T47D (cell line): ENCODE data around the gene KRT35.

Experiments
- DNase-seq, 2 experiments: peaks; one replicate each; pipeline versions ENCODE4 v3.0.0 to v3.0.0-alpha.2; 2011 to 2012; ENCODE audit warnings: low read depth in 1 of 2, low spot score in 1 of 2
- JUND ChIP-seq: IDR thresholded peaks from 2 replicates; pipeline ENCODE4 v1.6.1; 2012; ENCODE audit warnings: low read depth
- in situ Hi-C: cut with HindIII; loops from 2 replicates; pipeline ENCODE4 v1.10.0; 2016; ENCODE audit warnings: low sequenced_read_pairs, low pct_unique_long_range_greater_than_20kb

The KRT35 gene

DNA sequence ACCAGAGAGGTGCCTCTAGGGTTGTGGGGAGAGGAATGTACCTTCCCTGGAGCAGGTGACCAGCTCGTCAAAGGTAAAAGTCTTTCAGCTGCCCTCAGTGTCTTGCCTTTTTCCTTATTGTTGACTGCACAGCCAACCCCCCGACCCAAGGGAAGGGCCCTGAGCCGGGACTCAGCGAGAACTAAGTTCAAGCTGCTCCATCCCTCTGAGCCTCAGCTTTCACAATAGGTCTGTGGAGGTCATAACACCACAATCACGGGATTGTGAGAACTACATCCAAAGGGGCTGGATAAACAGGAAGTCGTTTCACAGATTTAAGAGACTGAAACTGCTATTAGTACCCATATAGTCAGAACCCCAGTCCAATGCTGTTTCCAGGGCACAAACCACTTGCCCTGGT is 11.4 kb upstream of the KRT35 start:
- no peak for DNase-seq
- in situ Hi-C loops, result no loop called here

DNA sequence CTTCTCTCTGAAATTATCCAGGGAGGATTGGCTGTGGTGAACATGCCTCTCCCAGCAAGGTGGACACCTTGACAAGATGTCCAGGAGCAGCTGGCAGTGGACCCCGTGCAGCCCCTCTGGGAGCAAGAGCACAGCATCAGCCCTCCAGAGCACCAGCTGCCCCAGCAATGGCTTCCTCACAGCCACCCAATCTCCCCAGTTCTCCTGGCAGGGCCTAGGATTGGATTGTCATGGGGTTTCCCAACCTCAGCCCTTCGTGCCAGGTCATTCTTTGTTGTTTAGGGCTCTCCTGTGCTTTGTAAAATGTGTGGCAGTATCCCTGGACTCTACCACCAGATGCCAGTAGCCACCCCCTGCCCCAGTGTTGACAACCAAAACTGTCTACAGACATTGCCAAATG is 10.5 kb upstream of the KRT35 start:
- in situ Hi-C loops, result no loop called here
- DNase-seq, result no peak
- TF ChIP-seq JUND, result no peak

More for the DNA sequence above, 11.4 kb upstream of the KRT35 start:
- TF ChIP-seq JUND, result no peak

DNA sequence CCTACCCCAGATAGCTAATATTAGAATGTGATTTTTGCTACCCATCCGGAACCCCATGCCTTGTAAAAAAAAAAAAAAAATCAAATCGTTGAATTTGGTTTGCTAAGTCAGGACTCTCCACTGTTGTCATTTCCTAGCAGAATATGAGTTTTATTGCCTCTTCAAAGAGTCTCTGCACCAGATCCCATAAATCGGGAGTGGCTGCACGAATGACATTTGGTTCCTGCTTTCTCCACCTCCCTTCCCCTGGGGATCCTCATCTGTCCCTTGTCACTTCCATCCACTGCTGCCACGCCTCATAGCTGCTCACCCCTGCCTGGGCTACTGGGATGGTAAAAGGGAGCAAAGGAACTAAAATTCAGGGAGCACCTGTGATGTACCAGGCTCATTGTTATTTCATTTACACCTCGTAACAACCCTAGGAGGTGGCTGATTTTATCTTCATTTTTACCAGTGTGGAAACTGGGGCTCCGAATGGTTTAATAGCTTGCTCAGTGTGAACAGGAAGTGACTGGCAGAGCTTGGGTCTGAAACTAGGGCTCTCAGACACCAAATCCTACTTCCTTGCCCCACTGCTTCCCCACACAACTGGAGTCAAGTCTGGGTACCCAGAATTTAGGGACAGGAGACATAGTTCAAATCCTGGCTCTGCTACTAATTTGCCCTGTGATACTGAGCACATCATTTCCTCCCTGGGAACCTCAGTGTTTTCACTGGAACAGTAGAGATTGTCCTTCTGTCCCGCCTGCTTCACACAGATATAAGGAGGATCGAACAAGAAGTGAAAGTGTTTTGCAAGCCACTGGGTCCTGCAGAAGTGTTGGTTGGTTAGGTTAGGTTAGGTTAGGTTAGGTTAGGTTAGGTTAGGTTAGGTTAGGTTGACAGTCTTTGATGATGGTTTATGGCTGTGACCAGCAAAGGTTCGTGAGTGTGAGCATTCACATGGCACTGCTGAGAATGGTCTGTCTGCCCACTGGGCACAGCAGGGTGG is 9.3 kb upstream of the KRT35 start:
- DNase-seq, result no peak
- in situ Hi-C loops, result no loop called here
- no peak for TF ChIP-seq JUND

DNA sequence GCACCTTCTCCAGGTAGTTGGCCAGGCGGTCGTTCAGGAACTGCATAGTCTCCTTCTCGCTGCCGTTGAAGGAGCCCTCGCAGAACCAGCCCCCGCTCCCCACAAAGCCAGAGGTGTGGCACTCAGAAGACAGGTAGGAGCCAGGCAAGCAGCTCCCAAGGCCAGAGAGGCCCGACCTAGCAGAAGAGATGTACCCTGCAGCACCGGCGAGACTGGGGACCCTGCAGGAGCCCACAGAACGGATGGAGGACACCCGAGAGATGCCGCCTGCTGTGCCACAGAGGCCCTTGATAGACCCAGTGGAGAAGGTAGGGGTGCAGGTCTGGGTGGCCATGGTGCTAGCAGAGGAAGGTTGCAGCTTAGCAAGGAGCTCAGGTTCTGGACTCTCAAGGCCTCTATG is 8.6 kb upstream of the KRT35 start, which contains the start of gene KRT36:
Gene KRT36 (minus strand): TSS at position 380 of the 400 bp plus-strand sequence. CDS start 46 bp downstream, at position 334.
- no peak for DNase-seq
- TF ChIP-seq JUND, result no peak
- in situ Hi-C loops, result no loop called here

DNA sequence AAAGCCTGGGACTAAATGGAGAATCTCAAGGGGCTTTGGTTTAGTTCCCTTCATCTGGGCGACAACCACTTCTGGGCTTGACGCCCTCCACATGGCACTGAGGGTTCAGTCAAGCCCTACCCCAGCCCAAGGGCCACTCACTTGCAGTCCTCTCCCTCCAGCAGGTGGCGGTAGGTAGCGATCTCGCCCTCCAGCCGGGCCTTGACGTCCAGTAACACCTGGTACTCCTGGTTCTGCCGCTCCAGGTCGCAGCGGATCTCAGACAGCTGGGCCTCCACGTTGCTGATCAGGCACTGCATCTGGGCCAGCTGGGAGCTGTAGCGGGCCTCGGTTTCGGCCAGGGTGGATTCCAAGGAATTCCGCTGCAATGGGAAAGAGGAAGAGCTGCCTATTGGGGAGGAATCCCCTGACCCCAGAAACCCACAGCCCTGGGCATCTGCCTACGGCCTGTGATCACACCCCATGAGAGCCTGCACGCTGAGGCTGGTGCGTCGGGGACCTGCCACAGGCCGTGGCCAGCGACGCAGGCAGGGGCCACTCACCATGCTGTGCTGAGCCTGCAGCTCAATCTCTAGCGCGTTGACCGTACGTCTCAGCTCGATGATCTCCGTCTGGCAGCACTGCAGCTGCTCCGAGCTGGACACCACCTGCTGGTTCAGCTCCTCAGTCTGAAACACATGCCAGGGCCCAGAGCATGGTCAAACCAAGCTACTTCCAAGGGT is 6.0 kb upstream of the KRT35 start:
- DNase-seq, result no peak
- TF ChIP-seq JUND, result no peak

DNA sequence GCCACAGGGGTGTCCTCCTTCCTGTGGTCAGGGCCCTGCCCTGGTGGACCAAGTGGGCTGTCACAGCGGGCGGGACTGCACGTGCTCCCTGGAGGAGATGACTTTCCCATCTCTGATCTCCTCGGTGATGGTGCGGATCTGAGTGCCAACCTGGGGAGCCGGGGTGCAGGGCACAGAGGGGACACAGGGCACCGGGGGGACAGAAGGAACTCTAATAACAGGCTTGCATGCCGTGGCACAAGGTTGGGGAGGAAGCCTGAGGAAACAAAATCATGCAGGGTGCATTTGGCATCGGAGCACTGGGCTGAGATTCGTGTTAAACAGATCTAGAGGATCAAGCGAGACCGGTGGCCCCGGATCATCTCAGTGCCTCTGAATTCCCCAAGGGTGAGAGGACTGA is 5.4 kb upstream of the KRT35 start:
- in situ Hi-C loops, result no loop called here
- no peak for DNase-seq
- TF ChIP-seq JUND, result no peak

More for the DNA sequence above, 6.0 kb upstream of the KRT35 start:
- in situ Hi-C loops, result no loop called here

DNA sequence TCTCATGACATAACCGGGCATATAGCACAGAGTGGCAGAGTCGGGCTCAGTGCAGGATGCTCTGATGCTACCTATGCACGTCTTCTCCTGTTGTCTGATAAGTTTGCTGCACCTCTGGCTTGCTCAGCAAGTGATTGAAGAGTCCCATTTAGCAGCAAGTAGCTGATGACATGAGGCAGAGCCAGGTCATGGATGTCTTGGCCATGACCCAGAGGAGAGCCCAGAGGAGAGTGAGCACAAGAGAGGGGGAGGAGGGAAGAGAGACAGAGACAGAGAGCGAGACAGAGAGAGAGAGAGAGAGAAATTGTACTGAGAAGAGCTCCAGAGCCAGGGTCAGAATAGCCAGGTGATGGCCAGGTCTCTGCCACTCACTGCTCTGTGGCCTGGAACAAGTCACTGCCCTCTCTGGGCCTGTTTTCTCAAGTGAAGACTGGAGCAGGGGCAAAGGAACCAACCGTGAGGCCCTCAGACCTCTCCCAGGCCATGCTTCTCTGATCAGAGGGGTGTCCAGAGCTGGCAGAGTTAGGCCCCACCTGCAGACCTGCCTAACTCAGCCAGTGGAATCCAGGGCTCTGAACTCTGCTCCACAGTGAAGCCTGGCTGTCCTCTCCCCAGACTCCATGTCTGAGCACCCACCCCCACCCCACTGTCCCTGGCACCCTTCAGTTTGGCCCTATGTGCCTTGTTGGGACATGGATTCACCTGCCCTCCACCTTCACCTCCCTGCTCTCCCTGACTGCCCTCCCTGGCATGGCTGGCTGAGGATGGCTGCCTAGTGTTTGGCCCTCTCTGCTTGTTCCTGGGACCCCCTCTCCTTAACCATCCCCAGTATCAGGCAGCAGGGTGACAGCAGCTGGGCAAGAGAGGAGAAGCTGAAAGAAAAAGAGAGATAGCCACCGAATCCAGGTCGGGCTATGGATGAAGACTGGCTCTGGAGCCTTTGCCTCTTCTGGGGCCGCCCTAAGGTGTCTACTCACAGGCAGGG is 4.3 kb upstream of the KRT35 start:
- DNase-seq, result no peak
- in situ Hi-C loops, result no loop called here
- TF ChIP-seq JUND, result no peak

DNA sequence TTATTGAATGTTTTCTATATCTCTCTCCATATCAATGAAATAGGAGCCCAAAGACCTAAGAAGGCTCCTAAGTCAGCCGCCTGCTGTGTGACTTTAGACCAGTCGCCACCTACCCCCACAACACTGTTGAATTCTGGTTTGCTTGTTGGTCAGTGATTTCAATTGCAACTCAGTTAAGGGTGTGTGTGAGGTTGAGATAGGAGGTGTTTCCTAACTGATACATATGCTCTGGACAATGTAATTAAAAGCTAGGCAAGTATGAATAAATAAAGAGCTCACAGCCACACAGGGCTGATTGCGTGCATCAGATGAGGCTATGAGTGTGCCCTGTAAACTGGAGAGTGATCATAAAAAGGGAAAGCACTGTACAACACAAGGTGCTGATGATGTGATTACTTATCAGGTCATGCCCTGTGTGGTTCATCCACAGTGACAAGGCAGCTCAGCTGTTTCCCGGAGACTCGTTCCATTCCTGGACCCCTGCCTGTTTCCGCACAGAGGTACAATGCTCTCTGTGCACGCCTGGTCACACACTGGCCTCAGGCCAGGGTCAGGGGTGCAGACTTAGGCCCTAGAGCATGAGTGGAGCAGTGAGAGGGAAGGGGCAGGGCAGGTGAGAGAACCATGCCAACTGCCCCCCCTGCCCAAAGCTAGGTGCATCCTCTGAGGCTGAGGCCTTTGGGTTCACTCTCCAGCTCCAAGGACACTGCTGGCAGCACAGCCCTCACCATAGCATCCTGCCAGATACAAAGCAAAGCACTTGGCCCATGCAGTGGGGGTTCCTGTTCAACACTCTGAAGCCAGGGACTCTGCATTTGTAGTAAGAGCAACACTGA is 3.3 kb upstream of the KRT35 start:
- DNase-seq, result no peak
- no peak for TF ChIP-seq JUND
- in situ Hi-C loops, result no loop called here

DNA sequence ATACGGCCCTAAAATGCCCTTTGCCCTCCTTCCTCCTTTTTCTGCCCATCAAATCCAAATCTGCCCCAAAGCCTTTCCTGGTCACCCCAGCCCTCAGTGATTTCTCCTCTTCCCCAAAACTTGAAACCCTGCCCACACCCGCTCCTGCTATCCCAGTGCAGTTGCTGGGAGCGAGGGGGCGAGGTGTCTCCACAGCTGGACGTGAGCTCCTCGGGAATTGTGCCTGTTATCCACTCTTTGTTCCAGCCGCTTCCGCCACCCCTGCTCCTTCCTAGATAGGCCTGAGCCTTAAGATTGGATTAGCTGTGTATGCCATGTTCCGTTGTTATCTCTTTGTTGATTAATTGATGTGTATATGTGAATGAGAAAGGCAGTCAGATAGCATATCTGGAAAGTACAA is 2.6 kb upstream of the KRT35 start:
- no peak for DNase-seq
- no peak for TF ChIP-seq JUND
- in situ Hi-C loops, result no loop called here

DNA sequence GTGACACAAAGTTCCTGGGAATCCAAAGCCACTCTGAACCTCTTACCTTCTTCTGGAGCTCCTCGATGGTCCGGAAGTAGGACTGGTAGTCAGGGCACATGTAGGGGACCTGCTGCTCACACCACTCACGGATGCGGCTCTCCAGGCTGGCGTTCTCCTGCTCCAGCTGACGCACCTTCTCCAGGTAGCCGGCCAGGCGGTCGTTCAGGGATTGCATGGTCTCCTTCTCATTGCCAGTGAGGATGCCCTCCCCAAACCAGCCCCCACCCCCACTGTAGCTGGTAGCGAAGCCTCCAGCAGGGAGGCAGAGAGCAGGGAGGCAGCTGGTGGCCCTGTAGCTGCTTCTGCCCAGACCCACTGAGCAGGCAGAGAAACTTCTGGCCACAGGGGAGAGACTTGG is 370 bp downstream of the KRT35 start:
- no peak for DNase-seq
- in situ Hi-C loops, result no loop called here
- no peak for TF ChIP-seq JUND

DNA sequence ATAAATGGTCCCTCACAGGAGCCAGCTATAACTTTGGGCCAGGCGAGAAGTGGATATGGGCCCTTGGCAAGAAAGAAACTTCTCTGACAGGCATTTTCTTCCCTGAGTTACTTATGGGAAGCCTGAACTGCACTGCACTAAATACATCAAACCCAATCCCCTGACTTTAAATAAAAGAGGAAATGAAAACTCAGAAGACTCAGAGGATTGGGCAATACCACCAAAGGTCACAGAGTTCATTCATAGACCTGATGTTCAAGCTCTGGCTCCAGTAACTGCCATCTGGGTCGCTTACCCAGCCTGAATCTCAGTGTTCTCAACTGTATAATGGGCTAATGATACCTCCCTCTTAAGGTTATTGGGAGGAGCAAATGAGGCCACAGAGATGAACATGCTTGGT is 815 bp downstream of the KRT35 start:
- no peak for DNase-seq
- TF ChIP-seq JUND, result no peak
- in situ Hi-C loops, result no loop called here
